DOHH2 (cell line): ENCODE results near the gene KCNC1.

Experiments
- EZH2phosphoT487 ChIP-seq: fragments of 200-600 bp; sonication (generic); IDR thresholded peaks from 2 replicates; pipeline ENCODE4 v1.6.1; 2017; ENCODE audit warnings: borderline replicate concordance, mild to moderate bottlenecking, antibody characterized with exemption, low read length, moderate library complexity, mixed read lengths
- TF ChIP-seq, protein P1 (sequence below): fragments of 200-600 bp; sonication (generic); IDR thresholded peaks from one replicate; pipeline ENCODE4 v1.5.1; 2014; ENCODE audit warnings: antibody characterized with exemption, mild to moderate bottlenecking, low read depth, low read length; ENCODE audit not compliant: poor library complexity, severe bottlenecking

DNA sequence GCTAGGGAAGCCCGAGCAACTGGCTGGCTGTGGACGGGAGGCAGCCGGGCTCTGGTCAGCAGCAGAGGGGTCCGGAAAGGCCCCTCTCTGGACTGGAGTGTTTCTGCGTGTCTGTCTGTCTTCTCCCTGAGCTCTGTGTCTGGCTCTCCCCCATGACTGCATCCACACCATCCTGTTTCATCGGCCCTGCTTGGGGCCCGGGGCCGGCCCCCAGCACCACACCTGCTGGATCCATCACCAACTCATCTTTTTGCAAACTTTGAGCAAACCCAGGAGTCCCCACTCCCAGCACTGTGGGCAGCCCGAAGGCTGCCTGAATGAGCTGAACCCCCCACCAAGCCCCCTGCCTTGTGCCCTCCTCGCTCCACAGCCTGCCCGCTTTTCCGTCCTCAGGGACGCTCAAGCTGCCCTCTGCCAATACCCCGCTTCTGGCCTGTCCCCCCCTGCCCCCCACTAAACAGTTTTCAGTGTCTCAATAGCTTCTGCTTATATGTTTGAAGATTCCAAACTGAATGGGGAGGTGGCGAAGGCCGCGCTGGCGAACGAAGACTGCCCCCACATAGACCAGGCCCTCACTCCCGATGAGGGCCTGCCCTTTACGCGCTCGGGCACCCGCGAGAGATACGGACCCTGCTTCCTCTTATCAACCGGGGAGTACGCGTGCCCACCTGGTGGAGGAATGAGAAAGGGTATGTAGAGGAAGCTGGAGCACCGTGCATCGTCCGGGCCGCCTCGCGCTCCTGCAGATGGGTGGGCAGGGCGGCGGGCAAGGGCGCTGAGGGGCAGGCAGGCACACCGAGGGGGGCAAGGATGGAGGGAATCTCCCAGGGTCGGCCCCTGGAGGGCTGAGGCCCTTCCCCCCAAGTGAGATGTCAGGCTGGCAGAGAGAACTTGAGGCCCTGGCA, 44.6 kb downstream of the KCNC1 start:
- TF ChIP-seq, protein P1, sequence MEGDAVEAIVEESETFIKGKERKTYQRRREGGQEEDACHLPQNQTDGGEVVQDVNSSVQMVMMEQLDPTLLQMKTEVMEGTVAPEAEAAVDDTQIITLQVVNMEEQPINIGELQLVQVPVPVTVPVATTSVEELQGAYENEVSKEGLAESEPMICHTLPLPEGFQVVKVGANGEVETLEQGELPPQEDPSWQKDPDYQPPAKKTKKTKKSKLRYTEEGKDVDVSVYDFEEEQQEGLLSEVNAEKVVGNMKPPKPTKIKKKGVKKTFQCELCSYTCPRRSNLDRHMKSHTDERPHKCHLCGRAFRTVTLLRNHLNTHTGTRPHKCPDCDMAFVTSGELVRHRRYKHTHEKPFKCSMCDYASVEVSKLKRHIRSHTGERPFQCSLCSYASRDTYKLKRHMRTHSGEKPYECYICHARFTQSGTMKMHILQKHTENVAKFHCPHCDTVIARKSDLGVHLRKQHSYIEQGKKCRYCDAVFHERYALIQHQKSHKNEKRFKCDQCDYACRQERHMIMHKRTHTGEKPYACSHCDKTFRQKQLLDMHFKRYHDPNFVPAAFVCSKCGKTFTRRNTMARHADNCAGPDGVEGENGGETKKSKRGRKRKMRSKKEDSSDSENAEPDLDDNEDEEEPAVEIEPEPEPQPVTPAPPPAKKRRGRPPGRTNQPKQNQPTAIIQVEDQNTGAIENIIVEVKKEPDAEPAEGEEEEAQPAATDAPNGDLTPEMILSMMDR = no peak
- TF ChIP-seq EZH2phosphoT487 = no peak
